Bronchial epithelial cell (primary cell): Measurements from ENCODE around the gene GSG1L. TPM values are rescaled to one million over a fixed set of nuclear protein-coding genes. Genes with fewer than 3 reads are reported as not detected.
A peak's percentile ranks its signal among the peaks of the same experiment; 100 is the strongest.

Source experiments
- DNase-seq: peaks from one replicate; pipeline ENCODE4 v3.0.0-alpha.2; 2010; ENCODE audit warnings: low read depth
- FAIRE-seq: peaks from 2 replicates; lab custom pipeline; 2011; peaks lifted over from hg19 to GRCh38; lab: Jason Lieb, UNC
- H3K27me3 ChIP-seq: 2 replicates; pipeline ENCODE4 v1.5.1; 2011; ENCODE audit warnings: low read length; ENCODE audit not compliant: control insufficient read depth, insufficient read depth
- H3K36me3 ChIP-seq: 2 replicates; pipeline ENCODE4 v1.5.1; 2011; ENCODE audit warnings: low read length; ENCODE audit not compliant: control insufficient read depth, insufficient read depth
- H3K4me3 ChIP-seq: 2 replicates; pipeline ENCODE4 v1.5.1; 2011; ENCODE audit warnings: mild to moderate bottlenecking, low read depth, low read length, control low read depth
- total RNA-seq: library from RNA; depleted of rRNA; stranded (reverse); fragments of >200 nt; gene quantifications from 2 replicates; pipeline ENCODE4 v1.2.1, GENCODE V29; 2014
- TF ChIP-seq, protein P1 (sequence below): IDR thresholded peaks from 2 replicates; pipeline ENCODE4 v1.5.1; 2011; ENCODE audit warnings: mild to moderate bottlenecking, moderate library complexity, low read length, control low read depth, inconsistent platforms; ENCODE audit not compliant: insufficient read depth, severe bottlenecking

Gene GSG1L
- total RNA-seq, 1 donor from 2014 or later = not detected

DNA sequence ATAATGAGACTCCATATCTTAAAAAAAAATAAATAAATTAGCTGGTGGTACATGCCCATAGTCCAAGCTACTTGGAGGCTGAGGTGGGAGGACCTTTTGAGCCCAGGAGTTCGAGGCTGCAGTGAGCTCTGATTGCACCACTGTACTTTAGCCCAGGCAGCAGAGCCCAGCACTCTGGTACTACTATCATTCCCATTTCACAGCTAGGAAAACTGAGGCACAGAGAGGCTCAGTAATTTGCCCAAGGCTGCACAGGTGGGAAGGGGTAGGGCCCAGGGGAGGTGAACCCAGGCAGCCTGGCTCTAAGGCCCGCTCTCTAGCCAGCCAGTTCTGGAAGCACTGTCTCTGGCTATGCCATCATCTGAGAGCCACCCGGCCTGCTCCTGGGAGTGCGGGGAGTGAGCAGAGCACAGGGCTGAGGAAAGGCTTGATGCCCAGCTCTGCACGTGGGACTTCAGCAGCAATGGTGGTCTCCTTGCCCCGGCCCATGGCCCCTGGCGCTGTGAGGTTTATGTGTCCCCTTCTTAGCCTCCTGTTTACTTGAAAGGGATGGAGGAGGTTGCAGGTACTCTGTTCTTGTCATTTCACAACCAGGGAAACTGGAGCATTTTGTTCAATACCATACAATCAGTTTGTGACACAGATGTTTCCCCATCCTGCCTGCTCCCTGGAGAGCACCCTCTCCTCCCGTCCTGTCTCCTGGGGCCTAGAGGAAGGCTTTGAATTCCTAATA lies 291.3 kb downstream of the GSG1L start:
- FAIRE-seq = peak; percentile 18
- DNase-seq = no peak
- TF ChIP-seq, protein P1, sequence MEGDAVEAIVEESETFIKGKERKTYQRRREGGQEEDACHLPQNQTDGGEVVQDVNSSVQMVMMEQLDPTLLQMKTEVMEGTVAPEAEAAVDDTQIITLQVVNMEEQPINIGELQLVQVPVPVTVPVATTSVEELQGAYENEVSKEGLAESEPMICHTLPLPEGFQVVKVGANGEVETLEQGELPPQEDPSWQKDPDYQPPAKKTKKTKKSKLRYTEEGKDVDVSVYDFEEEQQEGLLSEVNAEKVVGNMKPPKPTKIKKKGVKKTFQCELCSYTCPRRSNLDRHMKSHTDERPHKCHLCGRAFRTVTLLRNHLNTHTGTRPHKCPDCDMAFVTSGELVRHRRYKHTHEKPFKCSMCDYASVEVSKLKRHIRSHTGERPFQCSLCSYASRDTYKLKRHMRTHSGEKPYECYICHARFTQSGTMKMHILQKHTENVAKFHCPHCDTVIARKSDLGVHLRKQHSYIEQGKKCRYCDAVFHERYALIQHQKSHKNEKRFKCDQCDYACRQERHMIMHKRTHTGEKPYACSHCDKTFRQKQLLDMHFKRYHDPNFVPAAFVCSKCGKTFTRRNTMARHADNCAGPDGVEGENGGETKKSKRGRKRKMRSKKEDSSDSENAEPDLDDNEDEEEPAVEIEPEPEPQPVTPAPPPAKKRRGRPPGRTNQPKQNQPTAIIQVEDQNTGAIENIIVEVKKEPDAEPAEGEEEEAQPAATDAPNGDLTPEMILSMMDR = no peak
- no peak overlapping the region for H3K4me3 ChIP-seq
- H3K36me3 ChIP-seq = peaks cover 3% of the 10 kb centered on the region
- no peaks in the 10 kb centered on the region for H3K27me3 ChIP-seq

DNA sequence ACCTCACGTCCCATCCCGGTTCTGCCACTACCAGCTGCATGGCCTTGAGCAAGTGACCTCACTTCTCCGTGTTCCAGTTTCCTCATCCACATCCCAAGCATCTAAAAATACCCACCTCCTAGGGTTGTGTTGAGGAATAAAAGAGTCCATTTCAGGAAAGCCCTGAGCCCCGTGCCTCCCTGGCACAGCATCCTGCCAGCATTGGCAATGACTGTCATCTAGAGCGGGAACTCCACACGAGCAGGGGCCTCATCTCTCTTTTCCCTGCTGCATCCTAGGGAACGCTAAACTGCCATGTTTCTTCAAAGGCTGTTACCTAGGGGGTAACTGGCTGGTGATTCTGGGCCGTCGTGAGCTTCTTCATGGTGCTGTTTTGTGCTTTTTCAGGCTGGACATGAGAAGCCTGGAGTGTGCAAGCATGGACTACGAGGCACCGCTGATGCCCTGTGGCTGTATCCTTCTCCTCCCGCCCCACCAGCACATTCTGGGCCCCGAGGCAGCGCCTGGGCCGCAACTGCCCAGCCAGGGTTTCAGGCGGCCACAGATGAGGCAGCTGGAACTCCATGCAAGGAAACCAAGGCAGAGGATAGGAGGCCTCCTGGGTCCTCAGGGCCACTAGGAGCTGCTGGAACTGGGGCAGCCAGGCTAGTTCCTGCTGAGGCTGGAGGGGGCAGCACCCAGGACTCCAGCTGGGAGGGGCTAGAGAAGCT lies 292.2 kb downstream of the GSG1L start:
- no peak for DNase-seq
- TF ChIP-seq, protein P1 = no peak
- peaks cover 3% of the 10 kb centered on the region for H3K36me3 ChIP-seq
- no peak for FAIRE-seq
- H3K4me3 ChIP-seq = no peak overlapping the region
- no peaks in the 10 kb centered on the region for H3K27me3 ChIP-seq

DNA sequence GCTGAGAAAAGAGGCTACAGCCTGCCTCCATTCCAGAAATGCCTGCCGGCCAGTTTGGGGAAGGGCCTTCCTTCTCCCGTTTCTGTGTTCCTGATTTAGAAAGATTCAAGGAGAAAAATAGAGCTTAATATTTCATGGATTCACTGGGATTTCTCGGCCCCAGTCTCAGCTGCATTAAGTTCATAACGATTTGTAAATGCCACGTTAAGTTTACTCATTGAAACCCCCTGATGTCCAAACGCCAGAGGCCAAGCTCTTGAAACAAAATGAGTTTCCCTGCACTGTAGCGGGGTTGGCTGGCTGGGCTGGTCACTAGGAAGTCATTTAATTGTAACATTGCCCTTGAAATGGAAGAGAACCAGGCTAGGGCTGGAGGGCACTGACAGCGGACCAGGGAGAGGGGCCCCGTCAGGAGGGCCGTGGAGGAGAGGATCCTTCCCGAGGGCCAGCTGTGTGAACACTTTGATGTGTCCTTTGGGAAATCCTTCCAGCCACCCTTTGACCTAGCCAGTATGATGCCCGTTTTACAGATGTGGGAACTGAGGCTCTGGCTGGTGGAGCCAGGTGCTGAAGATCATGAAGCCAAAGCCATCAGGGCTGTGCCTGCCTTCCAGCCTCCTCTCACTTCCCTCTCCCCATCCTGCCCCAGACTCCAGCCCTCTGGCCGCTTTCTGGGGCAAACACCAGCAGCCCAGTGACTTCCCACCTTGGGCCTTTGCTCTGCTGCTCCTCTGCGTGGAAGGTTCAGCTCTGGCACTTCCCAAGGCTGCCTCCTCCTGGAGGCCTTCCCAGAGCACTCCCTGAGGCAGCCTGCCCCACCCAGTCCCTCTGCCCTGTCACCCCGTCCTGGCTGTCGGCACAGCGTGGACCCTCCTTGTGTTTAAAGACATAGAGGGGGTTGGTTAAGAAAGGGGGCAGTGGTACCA lies 293.0 kb downstream of the GSG1L start:
- peaks cover 5% of the 10 kb centered on the region for H3K36me3 ChIP-seq
- H3K27me3 ChIP-seq = no peaks in the 10 kb centered on the region
- TF ChIP-seq, protein P1 = no peak
- DNase-seq (no peak), FAIRE-seq (peak; percentile 18)
- no peak overlapping the region for H3K4me3 ChIP-seq

DNA sequence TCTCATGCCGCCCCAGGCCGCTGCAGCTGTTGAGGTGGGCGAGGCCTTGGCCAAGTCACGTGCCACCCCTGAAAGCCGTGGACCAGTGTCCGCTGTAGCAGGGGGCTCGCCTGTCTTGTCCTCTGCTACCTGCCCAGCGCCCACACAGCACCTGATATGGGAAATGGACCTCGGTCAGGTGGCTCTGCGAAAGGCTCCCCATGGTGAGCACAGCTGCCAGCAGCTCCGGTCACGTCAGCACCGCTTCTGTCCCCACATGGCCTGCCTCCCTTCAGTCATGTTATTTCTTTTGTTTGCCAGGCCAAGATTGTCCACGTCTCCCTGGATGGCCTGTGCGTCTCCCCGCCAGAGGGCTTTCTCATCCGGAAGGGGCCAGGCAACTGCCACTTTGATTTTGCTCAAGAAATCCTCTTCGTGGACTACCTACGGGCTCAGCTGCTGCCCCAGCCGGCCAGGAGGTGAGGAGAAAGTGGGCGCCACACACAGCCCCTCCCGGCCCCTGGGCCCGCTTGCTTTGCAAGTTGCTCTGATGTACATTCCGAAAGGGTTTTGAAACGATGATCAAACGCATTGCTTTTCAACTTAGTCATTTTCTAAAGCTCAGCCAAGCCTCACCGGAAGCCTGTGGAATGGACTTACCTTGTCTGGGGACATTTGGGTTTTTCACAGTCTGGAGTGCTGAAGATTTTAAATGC lies 293.8 kb downstream of the GSG1L start:
- DNase-seq = peak; percentile 13
- FAIRE-seq = no peak
- H3K36me3 ChIP-seq = peaks cover 5% of the 10 kb centered on the region
- TF ChIP-seq, protein P1 = no peak
- no peak overlapping the region for H3K4me3 ChIP-seq
- no peaks in the 10 kb centered on the region for H3K27me3 ChIP-seq

DNA sequence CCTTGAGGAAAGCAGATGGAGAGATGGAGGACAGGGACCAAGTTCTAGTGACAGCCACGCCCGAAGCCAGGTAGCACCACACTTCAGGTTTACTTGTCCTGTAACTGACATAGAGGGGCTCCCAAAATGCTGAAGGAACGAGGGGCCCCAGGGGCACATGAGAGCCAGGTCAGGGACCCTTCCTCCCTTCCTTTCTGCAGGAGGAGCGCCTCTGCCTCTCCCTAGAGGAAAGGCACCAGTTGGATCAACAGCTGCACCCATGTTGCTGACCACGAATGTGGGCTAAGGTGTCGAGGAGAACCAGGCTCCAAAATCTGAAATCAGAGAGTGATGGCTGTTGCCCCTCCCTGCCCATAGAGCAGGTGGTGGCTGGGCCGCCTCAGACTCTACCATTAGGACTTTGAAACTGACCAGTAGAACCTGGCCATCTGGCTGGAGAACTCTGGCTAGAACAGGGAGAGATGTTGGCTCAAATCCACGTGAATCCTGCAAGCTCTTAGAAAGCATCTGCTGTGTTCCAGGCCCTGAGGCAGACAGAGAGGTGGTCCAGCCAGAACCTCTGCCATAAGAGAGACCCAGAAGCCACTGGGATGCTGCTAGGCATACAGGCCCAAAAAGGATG lies 294.8 kb downstream of the GSG1L start:
- FAIRE-seq (no peak), DNase-seq (no peak)
- Histone ChIP-seq H3K36me3 (peaks cover 5% of the 10 kb centered on the region), H3K27me3 (no peaks in the 10 kb centered on the region), H3K4me3 (no peak overlapping the region)
- TF ChIP-seq, protein P1 = no peak
